ENCODE results near the gene MYF5. TPM values are rescaled to one million over a fixed set of nuclear protein-coding genes. Genes with fewer than 3 reads are reported as not detected.

MYF5 gene
- total RNA-seq, 1 experiment from 2014 or later: not detected

DNA sequence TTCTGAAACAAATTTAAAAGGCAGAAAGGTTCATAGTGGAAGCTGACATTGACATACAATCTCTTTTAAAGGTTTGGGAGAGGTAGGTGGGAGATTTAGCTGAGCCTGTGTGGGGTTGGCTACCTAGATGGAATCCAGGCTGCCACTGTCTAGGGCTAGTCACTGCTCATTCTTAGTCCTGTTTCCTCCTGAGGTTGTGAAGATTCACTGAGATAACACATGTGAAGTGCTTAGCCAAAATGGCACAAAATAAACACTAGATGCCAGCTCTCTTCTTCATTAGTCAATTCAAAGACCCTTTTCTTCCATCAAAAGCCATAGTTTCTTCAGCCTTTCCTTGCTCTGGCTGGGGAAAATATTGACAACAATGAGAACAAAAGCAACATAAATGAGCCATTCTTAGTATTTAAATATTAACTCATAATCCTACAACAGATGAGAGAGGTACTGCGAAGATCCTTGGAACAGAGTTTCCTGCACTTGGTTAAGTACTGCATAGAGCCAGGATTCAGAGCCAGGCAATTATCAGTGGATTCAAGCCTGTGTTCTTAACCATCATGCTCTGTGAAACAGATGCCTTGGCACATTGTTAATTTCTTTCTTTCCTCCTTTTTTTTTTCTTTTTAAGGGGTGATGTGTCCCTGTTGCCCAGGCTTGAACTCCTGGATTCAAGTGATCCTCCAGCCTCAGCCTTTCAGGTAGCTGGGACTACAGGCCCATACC, 5.8 kb upstream of the MYF5 start:
- no peak overlapping the region for H3K27ac Mint-ChIP-seq

GRCh38 chr12:80711866-80712265, 4.8 kb upstream of the MYF5 start:
- ChIA-PET CTCF (interaction anchor here (1.5 to 2.1 kb wide), 2 partner anchors 18 to 79 kb away, joined by 5 to 19 read pairs; no protein-coding TSS in a partner anchor), POLR2A (no interaction called here)
- DNase-seq (ENCODE audit: low spot score): no peak
- TF ChIP-seq SOX15 (CRISPR knock-in tag; IDR thresholded peaks at IDR 0.05): no peak
- H3K4me1 Mint-ChIP-seq: peaks cover 81% of the 10 kb centered on the region
- no peaks in the 10 kb centered on the region for H3K9me3 Mint-ChIP-seq
- peaks cover 99% of the 10 kb centered on the region for H3K27me3 Mint-ChIP-seq (ENCODE audit: low read depth)
- no peaks in the 10 kb centered on the region for H3K36me3 Mint-ChIP-seq
- no peak overlapping the region for H3K27ac Mint-ChIP-seq
- ATAC-seq: no peak
- no peak overlapping the region for H3K4me3 Mint-ChIP-seq

More for the DNA sequence above, 5.8 kb upstream of the MYF5 start:
- Mint-ChIP-seq H3K4me3 (no peak overlapping the region), H3K9me3 (no peaks in the 10 kb centered on the region), H3K36me3 (no peaks in the 10 kb centered on the region), H3K27me3 (ENCODE audit: low read depth) (peaks cover 99% of the 10 kb centered on the region), H3K4me1 (peaks cover 73% of the 10 kb centered on the region)
- CTCF ChIA-PET: interaction anchor here (0.5 to 2.1 kb wide), 15 partner anchors 9 to 409 kb away, joined by 3 to 19 read pairs (median 4); no protein-coding TSS in a partner anchor
- DNase-seq (ENCODE audit: low spot score): no peak
- POLR2A ChIA-PET: no interaction called here
- peak; percentile 4 for ATAC-seq
- TF ChIP-seq, protein P1, sequence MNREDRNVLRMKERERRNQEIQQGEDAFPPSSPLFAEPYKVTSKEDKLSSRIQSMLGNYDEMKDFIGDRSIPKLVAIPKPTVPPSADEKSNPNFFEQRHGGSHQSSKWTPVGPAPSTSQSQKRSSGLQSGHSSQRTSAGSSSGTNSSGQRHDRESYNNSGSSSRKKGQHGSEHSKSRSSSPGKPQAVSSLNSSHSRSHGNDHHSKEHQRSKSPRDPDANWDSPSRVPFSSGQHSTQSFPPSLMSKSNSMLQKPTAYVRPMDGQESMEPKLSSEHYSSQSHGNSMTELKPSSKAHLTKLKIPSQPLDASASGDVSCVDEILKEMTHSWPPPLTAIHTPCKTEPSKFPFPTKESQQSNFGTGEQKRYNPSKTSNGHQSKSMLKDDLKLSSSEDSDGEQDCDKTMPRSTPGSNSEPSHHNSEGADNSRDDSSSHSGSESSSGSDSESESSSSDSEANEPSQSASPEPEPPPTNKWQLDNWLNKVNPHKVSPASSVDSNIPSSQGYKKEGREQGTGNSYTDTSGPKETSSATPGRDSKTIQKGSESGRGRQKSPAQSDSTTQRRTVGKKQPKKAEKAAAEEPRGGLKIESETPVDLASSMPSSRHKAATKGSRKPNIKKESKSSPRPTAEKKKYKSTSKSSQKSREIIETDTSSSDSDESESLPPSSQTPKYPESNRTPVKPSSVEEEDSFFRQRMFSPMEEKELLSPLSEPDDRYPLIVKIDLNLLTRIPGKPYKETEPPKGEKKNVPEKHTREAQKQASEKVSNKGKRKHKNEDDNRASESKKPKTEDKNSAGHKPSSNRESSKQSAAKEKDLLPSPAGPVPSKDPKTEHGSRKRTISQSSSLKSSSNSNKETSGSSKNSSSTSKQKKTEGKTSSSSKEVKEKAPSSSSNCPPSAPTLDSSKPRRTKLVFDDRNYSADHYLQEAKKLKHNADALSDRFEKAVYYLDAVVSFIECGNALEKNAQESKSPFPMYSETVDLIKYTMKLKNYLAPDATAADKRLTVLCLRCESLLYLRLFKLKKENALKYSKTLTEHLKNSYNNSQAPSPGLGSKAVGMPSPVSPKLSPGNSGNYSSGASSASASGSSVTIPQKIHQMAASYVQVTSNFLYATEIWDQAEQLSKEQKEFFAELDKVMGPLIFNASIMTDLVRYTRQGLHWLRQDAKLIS (CRISPR knock-in tag; IDR thresholded peaks at IDR 0.05; ENCODE audit: borderline replicate concordance): no peak
- TF ChIP-seq ESRRA (CRISPR knock-in tag; IDR thresholded peaks at IDR 0.05; ENCODE audit: borderline replicate concordance) (no peak), ZNF121 (CRISPR knock-in tag; IDR thresholded peaks at IDR 0.05) (no peak), NFE2L1 (CRISPR knock-in tag; IDR thresholded peaks at IDR 0.05) (no peak), SP1 (CRISPR knock-in tag; conservative IDR thresholded peaks at IDR 0.05) (no peak)

- Mint-ChIP-seq H3K27ac (no peak overlapping the region), H3K27me3 (ENCODE audit: low read depth) (peaks cover 96% of the 10 kb centered on the region), H3K4me3 (no peak overlapping the region), H3K4me1 (peaks cover 74% of the 10 kb centered on the region), H3K9me3 (no peaks in the 10 kb centered on the region), H3K36me3 (no peaks in the 10 kb centered on the region)
- POLR2A ChIA-PET: no interaction called here
- DNase-seq (ENCODE audit: low spot score): no peak
- CTCF ChIA-PET: no interaction called here
- no peak for ATAC-seq
- no peak for TF ChIP-seq TEAD4 (CRISPR knock-in tag; IDR thresholded peaks at IDR 0.05)
- no peak for TF ChIP-seq FOXJ3 (CRISPR knock-in tag; IDR thresholded peaks at IDR 0.05; ENCODE audit: borderline replicate concordance)
- TF ChIP-seq ZMAT4 (CRISPR knock-in tag; IDR thresholded peaks at IDR 0.05): no peak
- TF ChIP-seq KAT7 (CRISPR knock-in tag; IDR thresholded peaks at IDR 0.05; ENCODE audit: borderline replicate concordance): no peak
- TF ChIP-seq ATF2 (CRISPR knock-in tag; IDR thresholded peaks at IDR 0.05; ENCODE audit: borderline replicate concordance, low read depth): no peak
- TF ChIP-seq, protein P2, sequence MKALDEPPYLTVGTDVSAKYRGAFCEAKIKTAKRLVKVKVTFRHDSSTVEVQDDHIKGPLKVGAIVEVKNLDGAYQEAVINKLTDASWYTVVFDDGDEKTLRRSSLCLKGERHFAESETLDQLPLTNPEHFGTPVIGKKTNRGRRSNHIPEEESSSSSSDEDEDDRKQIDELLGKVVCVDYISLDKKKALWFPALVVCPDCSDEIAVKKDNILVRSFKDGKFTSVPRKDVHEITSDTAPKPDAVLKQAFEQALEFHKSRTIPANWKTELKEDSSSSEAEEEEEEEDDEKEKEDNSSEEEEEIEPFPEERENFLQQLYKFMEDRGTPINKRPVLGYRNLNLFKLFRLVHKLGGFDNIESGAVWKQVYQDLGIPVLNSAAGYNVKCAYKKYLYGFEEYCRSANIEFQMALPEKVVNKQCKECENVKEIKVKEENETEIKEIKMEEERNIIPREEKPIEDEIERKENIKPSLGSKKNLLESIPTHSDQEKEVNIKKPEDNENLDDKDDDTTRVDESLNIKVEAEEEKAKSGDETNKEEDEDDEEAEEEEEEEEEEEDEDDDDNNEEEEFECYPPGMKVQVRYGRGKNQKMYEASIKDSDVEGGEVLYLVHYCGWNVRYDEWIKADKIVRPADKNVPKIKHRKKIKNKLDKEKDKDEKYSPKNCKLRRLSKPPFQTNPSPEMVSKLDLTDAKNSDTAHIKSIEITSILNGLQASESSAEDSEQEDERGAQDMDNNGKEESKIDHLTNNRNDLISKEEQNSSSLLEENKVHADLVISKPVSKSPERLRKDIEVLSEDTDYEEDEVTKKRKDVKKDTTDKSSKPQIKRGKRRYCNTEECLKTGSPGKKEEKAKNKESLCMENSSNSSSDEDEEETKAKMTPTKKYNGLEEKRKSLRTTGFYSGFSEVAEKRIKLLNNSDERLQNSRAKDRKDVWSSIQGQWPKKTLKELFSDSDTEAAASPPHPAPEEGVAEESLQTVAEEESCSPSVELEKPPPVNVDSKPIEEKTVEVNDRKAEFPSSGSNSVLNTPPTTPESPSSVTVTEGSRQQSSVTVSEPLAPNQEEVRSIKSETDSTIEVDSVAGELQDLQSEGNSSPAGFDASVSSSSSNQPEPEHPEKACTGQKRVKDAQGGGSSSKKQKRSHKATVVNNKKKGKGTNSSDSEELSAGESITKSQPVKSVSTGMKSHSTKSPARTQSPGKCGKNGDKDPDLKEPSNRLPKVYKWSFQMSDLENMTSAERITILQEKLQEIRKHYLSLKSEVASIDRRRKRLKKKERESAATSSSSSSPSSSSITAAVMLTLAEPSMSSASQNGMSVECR (CRISPR knock-in tag; IDR thresholded peaks at IDR 0.05; ENCODE audit: borderline replicate concordance): no peak
- no peak for TF ChIP-seq MLX (CRISPR knock-in tag; IDR thresholded peaks at IDR 0.05)
- TF ChIP-seq, protein P3, sequence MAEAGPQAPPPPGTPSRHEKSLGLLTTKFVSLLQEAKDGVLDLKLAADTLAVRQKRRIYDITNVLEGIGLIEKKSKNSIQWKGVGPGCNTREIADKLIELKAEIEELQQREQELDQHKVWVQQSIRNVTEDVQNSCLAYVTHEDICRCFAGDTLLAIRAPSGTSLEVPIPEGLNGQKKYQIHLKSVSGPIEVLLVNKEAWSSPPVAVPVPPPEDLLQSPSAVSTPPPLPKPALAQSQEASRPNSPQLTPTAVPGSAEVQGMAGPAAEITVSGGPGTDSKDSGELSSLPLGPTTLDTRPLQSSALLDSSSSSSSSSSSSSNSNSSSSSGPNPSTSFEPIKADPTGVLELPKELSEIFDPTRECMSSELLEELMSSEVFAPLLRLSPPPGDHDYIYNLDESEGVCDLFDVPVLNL (CRISPR knock-in tag; IDR thresholded peaks at IDR 0.05; ENCODE audit: borderline replicate concordance, low read depth): no peak
- TF ChIP-seq CTCF (IDR thresholded peaks at IDR 0.05): no peak
- TF ChIP-seq CDX4 (CRISPR knock-in tag; IDR thresholded peaks at IDR 0.05; ENCODE audit: borderline replicate concordance): no peak
These were observed 3.8 kb upstream of the MYF5 start for GRCh38 chr12:80712866-80713265.
